B cell (primary cell): Measurements from ENCODE around the gene CYBB. TPM values are rescaled to one million over a fixed set of nuclear protein-coding genes. Genes with fewer than 3 reads are reported as not detected.
A peak's percentile ranks its signal among the peaks of the same experiment; 100 is the strongest.

Experiments used
- ATAC-seq: fragments of 200-7000 bp; cut with Tn5 transposase; one replicate; pipeline ENCODE4 v1.10.0; 2021; ENCODE audit warnings: low read depth, mild to moderate bottlenecking, moderate number of reproducible peaks, moderate library complexity
- CTCF ChIA-PET: fragments of 350-600 bp; sonication (Branson Sonifier 250); formaldehyde crosslinking; loops from one replicate; lab custom pipeline; 2021; ENCODE audit warnings: antibody characterized with exemption, inconsistent platforms; lab: Charles Lee
- POLR2A ChIA-PET: fragments of 350-600 bp; sonication (Branson Sonifier 250); formaldehyde crosslinking; loops from one replicate; lab custom pipeline; 2021; ENCODE audit warnings: antibody characterized with exemption; lab: Charles Lee
- DNase-seq: peaks from one replicate; pipeline ENCODE4 v3.0.0; 2013
- H2AFZ ChIP-seq: 2 replicates; pipeline ENCODE4 v1.6.1; 2012; ENCODE audit warnings: mild to moderate bottlenecking, low read depth, low read length; ENCODE audit not compliant: insufficient read depth, poor library complexity, severe bottlenecking
- H3K27ac ChIP-seq, 2 donors: 1 replicate in 1 of 2; 2 replicates in 1 of 2; pipeline ENCODE4 v1.5.1; 2012 to 2013; ENCODE audit warnings: low read length in 2 of 2, mild to moderate bottlenecking in 2 of 2, moderate library complexity in 1 of 2
- H3K27me3 ChIP-seq, 4 experiments: fragments of 200-600 bp in 1 of 4; sonication (generic) in 1 of 4; replicated peaks in 1 of 4; 1 replicate in 2 of 4; 2 replicates in 2 of 4; pipeline versions ENCODE4 v1.6.1 to v1.7.0; 2013 to 2016; ENCODE audit warnings: low read length in 3 of 4, mild to moderate bottlenecking in 2 of 4, mixed read lengths in 1 of 4, moderate library complexity in 1 of 4; ENCODE audit not compliant: insufficient read depth in 4 of 4, control insufficient read depth in 3 of 4; ENCODE audit errors: control extremely low read depth in 1 of 4
- H3K36me3 ChIP-seq, 2 experiments: replicated peaks in 1 of 2; 1 replicate in 1 of 2; 2 replicates in 1 of 2; pipeline versions ENCODE4 v1.6.1 to v1.7.1; 2013; ENCODE audit warnings: low read length in 1 of 2; ENCODE audit not compliant: insufficient read depth in 2 of 2, control insufficient read depth in 1 of 2; ENCODE audit errors: control extremely low read depth in 1 of 2, extremely low read depth in 1 of 2
- H3K4me1 ChIP-seq, 2 donors: fragments of 200-600 bp in 1 of 2; sonication (generic) in 1 of 2; 1 replicate in 1 of 2; 2 replicates in 1 of 2; pipeline versions ENCODE4 v1.5.1 to v1.6.1; 2013 to 2017; ENCODE audit warnings: low read length in 2 of 2; ENCODE audit not compliant: control insufficient read depth in 2 of 2, insufficient read depth in 2 of 2
- H3K4me2 ChIP-seq: replicated peaks from 2 replicates; pipeline ENCODE3; 2012; ENCODE audit warnings: mild to moderate bottlenecking, low read depth, low read length; ENCODE audit not compliant: poor library complexity, severe bottlenecking
- H3K4me3 ChIP-seq, 5 experiments: fragments of 200-600 bp in 1 of 5; sonication (generic) in 1 of 5; 1 replicate in 3 of 5; 2 replicates in 2 of 5; pipeline versions ENCODE4 v1.5.1 to v1.7.0; 2011 to 2016; ENCODE audit warnings: low read length in 4 of 5, mild to moderate bottlenecking in 4 of 5, low read depth in 2 of 5, control low read depth in 1 of 5, moderate library complexity in 1 of 5; ENCODE audit not compliant: insufficient read depth in 1 of 5; ENCODE audit errors: control extremely low read depth in 1 of 5, extremely low read depth in 1 of 5
- H3K79me2 ChIP-seq: fragments of 200-600 bp; sonication (generic); one replicate; pipeline ENCODE4 v1.6.0; 2016; ENCODE audit warnings: low read length; ENCODE audit not compliant: control insufficient read depth, insufficient read depth
- H3K9ac ChIP-seq: fragments of 200-600 bp; sonication (generic); 2 replicates; pipeline ENCODE4 v1.6.1; 2017; ENCODE audit warnings: mild to moderate bottlenecking, low read length, moderate library complexity
- H3K9me3 ChIP-seq, 3 donors: one replicate each; pipeline versions ENCODE4 v1.6.1 to v1.7.1; 2013; ENCODE audit warnings: low read length in 2 of 3; ENCODE audit not compliant: control insufficient read depth in 2 of 3, insufficient read depth in 1 of 3; ENCODE audit errors: control extremely low read depth in 1 of 3
- H4K20me1 ChIP-seq: 2 replicates; pipeline ENCODE4 v1.6.0; 2012; ENCODE audit warnings: mild to moderate bottlenecking, low read length; ENCODE audit not compliant: insufficient read depth, control insufficient read depth, poor library complexity, severe bottlenecking
- H3K27ac Mint-ChIP-seq: one replicate; pipeline ENCODE4 v1.8.0; 2021; ENCODE audit warnings: mixed read lengths
- H3K27me3 Mint-ChIP-seq: one replicate; pipeline ENCODE4 v1.8.0; 2021; ENCODE audit warnings: mixed read lengths
- H3K4me1 Mint-ChIP-seq: one replicate; pipeline ENCODE4 v1.8.0; 2021; ENCODE audit warnings: mixed read lengths
- H3K4me3 Mint-ChIP-seq: one replicate; pipeline ENCODE4 v1.8.0; 2021; ENCODE audit warnings: mixed read lengths
- H3K9me3 Mint-ChIP-seq: one replicate; pipeline ENCODE4 v1.8.0; 2022; ENCODE audit warnings: mixed read lengths; ENCODE audit not compliant: insufficient read depth
- EZH2 ChIP-seq: IDR thresholded peaks from 2 replicates; pipeline ENCODE4 v1.6.1; 2012; ENCODE audit warnings: borderline replicate concordance, low read depth, mild to moderate bottlenecking, moderate library complexity, low read length; ENCODE audit not compliant: insufficient read depth, poor library complexity, severe bottlenecking
- intact Hi-C: fragments of 100-400 bp; cut with micrococcal nuclease; formaldehyde crosslinking; loops from one replicate; pipeline ENCODE4 v1.10.0; 2022
- polyA plus RNA-seq: library from polyadenylated mRNA; depleted of rRNA; stranded (reverse); fragments of >200 nt; gene quantifications from 2 replicates; pipeline ENCODE4 v1.2.3, GENCODE V29; 2012
- total RNA-seq, 2 donors: library from RNA; stranded (reverse); fragments of 120-200 nt in 1 of 2; gene quantifications; 1 replicate in 1 of 2; 2 replicates in 1 of 2; pipeline versions ENCODE4 v1.2.3 to v1.2.4, GENCODE V29; 2013 to 2022
- TF ChIP-seq, protein P1 (sequence below): fragments of 200-600 bp; IDR thresholded peaks from one replicate; pipeline ENCODE4 v1.8.0; 2022; ENCODE audit warnings: antibody characterized with exemption, mild to moderate bottlenecking

Gene CYBB
- total and polyA plus RNA-seq, 2 donors (not counting 1 experiment from before 2014, with no cell fraction given): 72.1 to 132 TPM

DNA sequence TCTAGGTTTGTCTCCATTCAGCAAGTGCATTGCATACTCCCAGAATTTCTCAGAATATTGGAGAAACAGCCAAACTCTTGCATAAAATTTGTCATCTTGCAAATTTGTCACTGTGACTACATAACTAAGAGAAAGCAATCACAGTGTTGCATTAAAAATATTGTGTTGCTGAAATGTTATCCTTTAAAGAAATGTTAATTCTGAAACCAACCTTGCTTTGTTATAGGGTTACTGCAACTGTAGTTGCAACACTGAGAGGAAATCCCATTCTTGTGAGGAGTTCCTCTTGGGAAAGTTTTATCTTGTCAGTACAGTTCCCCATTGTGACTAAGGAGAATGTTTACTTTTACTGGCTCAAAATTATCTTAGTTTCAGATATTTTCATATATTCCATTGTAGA is 20.9 kb downstream of the CYBB start:
- intact Hi-C loops: no loop called here
- H3K27me3 ChIP-seq: no peaks in the 10 kb centered on the region
- H3K4me3 ChIP-seq: no peak overlapping the region
- CTCF ChIA-PET: interaction anchor here (2.8 to 4.8 kb wide), 2 partner anchors 55 kb away, joined by 18 to 23 read pairs; no protein-coding TSS in a partner anchor
- peaks cover 6 to 86% of the 10 kb centered on the region in 2 experiments for H3K36me3 ChIP-seq
- H4K20me1 ChIP-seq: peaks cover 10% of the 10 kb centered on the region
- no peak overlapping the region for H3K4me3 Mint-ChIP-seq
- H3K9me3 Mint-ChIP-seq: no peaks in the 10 kb centered on the region
- no peaks in the 10 kb centered on the region for H3K9me3 ChIP-seq
- H3K27ac Mint-ChIP-seq: no peak overlapping the region
- H3K27me3 Mint-ChIP-seq: no peaks in the 10 kb centered on the region
- H3K79me2 ChIP-seq: no peaks in the 10 kb centered on the region
- TF ChIP-seq, protein P1, sequence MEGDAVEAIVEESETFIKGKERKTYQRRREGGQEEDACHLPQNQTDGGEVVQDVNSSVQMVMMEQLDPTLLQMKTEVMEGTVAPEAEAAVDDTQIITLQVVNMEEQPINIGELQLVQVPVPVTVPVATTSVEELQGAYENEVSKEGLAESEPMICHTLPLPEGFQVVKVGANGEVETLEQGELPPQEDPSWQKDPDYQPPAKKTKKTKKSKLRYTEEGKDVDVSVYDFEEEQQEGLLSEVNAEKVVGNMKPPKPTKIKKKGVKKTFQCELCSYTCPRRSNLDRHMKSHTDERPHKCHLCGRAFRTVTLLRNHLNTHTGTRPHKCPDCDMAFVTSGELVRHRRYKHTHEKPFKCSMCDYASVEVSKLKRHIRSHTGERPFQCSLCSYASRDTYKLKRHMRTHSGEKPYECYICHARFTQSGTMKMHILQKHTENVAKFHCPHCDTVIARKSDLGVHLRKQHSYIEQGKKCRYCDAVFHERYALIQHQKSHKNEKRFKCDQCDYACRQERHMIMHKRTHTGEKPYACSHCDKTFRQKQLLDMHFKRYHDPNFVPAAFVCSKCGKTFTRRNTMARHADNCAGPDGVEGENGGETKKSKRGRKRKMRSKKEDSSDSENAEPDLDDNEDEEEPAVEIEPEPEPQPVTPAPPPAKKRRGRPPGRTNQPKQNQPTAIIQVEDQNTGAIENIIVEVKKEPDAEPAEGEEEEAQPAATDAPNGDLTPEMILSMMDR: no peak
- no peak for TF ChIP-seq EZH2
- H2AFZ ChIP-seq: no peak overlapping the region
- no peak overlapping the region for H3K4me2 ChIP-seq
- DNase-seq (no peak), ATAC-seq (no peak)
- H3K9ac ChIP-seq: no peak overlapping the region
- POLR2A ChIA-PET: no interaction called here
- H3K27ac ChIP-seq: no peak overlapping the region
- peaks cover 24 to 25% of the 10 kb centered on the region in 2 donors for H3K4me1 ChIP-seq
- peaks cover 45% of the 10 kb centered on the region for H3K4me1 Mint-ChIP-seq

DNA sequence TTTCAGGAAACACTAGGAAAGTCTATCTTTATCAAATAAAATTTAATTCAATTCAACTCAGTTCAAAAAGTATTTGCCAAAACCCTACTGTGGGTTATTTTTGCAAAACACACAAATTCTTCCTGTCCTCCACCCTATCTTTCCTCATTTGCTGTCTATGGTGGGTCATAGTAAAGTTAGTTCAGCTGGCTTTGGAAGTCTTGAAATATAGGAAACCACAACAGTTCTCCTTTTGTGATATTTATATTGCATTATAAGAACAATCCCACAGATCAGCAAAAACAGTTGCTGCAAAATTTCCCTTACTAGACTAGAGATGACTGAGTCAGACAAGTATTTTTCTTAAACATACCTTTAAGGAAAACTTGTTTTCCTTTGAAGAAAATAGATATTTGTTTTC is 22.2 kb downstream of the CYBB start:
- POLR2A ChIA-PET: no interaction called here
- H3K4me1 Mint-ChIP-seq: peaks cover 40% of the 10 kb centered on the region
- no peaks in the 10 kb centered on the region for H3K9me3 Mint-ChIP-seq

More for the DNA sequence above, 22.2 kb downstream of the CYBB start:
- CTCF ChIA-PET: interaction anchor here (1.5 to 4.8 kb wide), 3 partner anchors 22 to 57 kb away, joined by 3 to 23 read pairs (median 6); no protein-coding TSS in a partner anchor
- Histone ChIP-seq H3K36me3 (peaks cover 8 to 88% of the 10 kb centered on the region in 2 experiments), H3K4me3 (no peak overlapping the region), H3K4me1 (peaks cover 11 to 19% of the 10 kb centered on the region in 2 donors), H3K27me3 (no peaks in the 10 kb centered on the region), H4K20me1 (peaks cover 10% of the 10 kb centered on the region), H3K79me2 (no peaks in the 10 kb centered on the region), H3K9me3 (no peaks in the 10 kb centered on the region), H3K27ac (peak overlapping the region in 1 of 2 donors; percentile 3), H3K9ac (no peak overlapping the region), H3K4me2 (no peak overlapping the region), H2AFZ (no peak overlapping the region)
- Mint-ChIP-seq H3K27ac (peak overlapping the region; percentile 76), H3K4me3 (no peak overlapping the region), H3K27me3 (no peaks in the 10 kb centered on the region)
- intact Hi-C loops: no loop called here
- no peak for ATAC-seq
- no peak for DNase-seq
- TF ChIP-seq EZH2: no peak
- TF ChIP-seq, protein P1: no peak
